Suprapubic skin (tissue), 4 donors: ENCODE measurements around the gene CYTH3. TPM values are rescaled to one million over a fixed set of nuclear protein-coding genes. Genes with fewer than 3 reads are reported as not detected.

Source experiments
- DNase-seq, 2 donors: peaks; one replicate each; pipeline ENCODE4 v3.0.0-alpha.2; 2019; ENCODE audit warnings: low spot score in 2 of 2
- H3K27ac ChIP-seq: fragments of 200-600 bp; sonication (generic); one replicate; pipeline ENCODE4 v1.5.1; 2019
- H3K27me3 ChIP-seq: fragments of 200-600 bp; sonication (generic); one replicate; pipeline ENCODE4 v1.5.1; 2019
- H3K36me3 ChIP-seq: fragments of 200-600 bp; sonication (generic); one replicate; pipeline ENCODE4 v1.5.1; 2019
- H3K4me1 ChIP-seq: fragments of 200-600 bp; sonication (generic); one replicate; pipeline ENCODE4 v1.5.1; 2019
- H3K4me3 ChIP-seq: fragments of 200-600 bp; sonication (generic); one replicate; pipeline ENCODE4 v1.5.1; 2019; ENCODE audit warnings: mild to moderate bottlenecking
- H3K9me3 ChIP-seq: fragments of 200-600 bp; sonication (generic); one replicate; pipeline ENCODE4 v1.5.1; 2019
- EP300 ChIP-seq: sonication (generic); formaldehyde crosslinking; IDR thresholded peaks from one replicate; pipeline ENCODE4 v1.6.1; 2017; ENCODE audit warnings: antibody characterized with exemption
- POLR2A ChIP-seq, 2 donors: fragments of 450-650 bp; IDR thresholded peaks; one replicate each; pipeline ENCODE4 v1.6.1; 2017; ENCODE audit warnings: antibody characterized with exemption in 2 of 2, mild to moderate bottlenecking in 2 of 2, moderate library complexity in 2 of 2
- POLR2AphosphoS5 ChIP-seq, 3 donors: sonication (generic); formaldehyde crosslinking; IDR thresholded peaks; one replicate each; pipeline ENCODE4 v1.6.1; 2017; ENCODE audit warnings: antibody characterized with exemption in 3 of 3
- WGBS: methylation state at CpG from one replicate; pipeline ENCODE4 v1.1.5; 2018; 5-methylcytosine and 5-hydroxymethylcytosine counted together
- total RNA-seq, 4 donors: library from RNA; depleted of rRNA; stranded (reverse); fragments of >200 nt; gene quantifications; one replicate each; pipeline ENCODE4 v1.1.0, GENCODE V29; 2016
- TF ChIP-seq, protein P1 (sequence below), 2 donors: fragments of 200-600 bp in 1 of 2; fragments of 450-650 bp in 1 of 2; sonication (generic) in 1 of 2; IDR thresholded peaks; one replicate each; pipeline ENCODE4 v1.5.1; 2016 to 2019; ENCODE audit warnings: antibody characterized with exemption in 2 of 2, mild to moderate bottlenecking in 1 of 2, moderate library complexity in 1 of 2

CYTH3 gene
- total RNA-seq, 4 donors from 2014 or later, result 29.8 to 55.7 (median 46.8) TPM

DNA sequence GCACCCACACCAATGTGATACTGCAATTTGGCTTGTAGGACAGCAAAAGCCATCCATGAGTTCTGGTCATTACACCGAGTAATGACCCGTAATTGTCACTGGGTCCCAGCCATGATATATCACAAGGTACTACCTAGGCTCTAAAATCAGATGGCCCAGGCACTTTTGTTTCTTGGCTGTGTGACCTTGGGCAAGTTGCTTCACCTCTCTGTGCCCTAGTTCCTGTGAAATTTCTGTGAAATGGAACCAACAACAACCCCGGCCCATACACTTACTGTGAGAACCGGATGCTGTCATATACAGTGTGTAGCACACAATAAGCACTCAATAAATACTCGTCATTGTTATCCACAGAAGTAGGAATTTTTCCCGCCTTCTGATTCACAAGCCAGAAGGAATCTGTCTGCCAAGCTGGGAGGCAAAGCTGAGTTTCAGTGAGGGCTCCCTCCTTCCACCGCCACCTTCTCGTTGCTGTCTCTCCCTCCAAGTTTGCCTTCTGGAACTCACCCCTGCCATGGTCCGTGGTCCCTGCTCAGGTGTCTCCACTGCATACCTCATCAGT is 6.4 kb upstream of the CYTH3 start:
- H3K27ac ChIP-seq, result no peak overlapping the region
- H3K27me3 ChIP-seq, result no peaks in the 10 kb centered on the region
- H3K9me3 ChIP-seq, result no peaks in the 10 kb centered on the region
- WGBS, result 94% methylated on average over 9 of the region's 9 CpGs
- peaks cover 8% of the 10 kb centered on the region for H3K4me1 ChIP-seq
- H3K36me3 ChIP-seq, result no peaks in the 10 kb centered on the region
- TF ChIP-seq POLR2AphosphoS5 (IDR thresholded peaks at IDR 0.05) (no peak), POLR2A (IDR thresholded peaks at IDR 0.05) (no peak), EP300 (no peak)
- TF ChIP-seq, protein P1, sequence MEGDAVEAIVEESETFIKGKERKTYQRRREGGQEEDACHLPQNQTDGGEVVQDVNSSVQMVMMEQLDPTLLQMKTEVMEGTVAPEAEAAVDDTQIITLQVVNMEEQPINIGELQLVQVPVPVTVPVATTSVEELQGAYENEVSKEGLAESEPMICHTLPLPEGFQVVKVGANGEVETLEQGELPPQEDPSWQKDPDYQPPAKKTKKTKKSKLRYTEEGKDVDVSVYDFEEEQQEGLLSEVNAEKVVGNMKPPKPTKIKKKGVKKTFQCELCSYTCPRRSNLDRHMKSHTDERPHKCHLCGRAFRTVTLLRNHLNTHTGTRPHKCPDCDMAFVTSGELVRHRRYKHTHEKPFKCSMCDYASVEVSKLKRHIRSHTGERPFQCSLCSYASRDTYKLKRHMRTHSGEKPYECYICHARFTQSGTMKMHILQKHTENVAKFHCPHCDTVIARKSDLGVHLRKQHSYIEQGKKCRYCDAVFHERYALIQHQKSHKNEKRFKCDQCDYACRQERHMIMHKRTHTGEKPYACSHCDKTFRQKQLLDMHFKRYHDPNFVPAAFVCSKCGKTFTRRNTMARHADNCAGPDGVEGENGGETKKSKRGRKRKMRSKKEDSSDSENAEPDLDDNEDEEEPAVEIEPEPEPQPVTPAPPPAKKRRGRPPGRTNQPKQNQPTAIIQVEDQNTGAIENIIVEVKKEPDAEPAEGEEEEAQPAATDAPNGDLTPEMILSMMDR (IDR thresholded peaks at IDR 0.05), result no peak
- H3K4me3 ChIP-seq, result no peak overlapping the region
- peak in 1 of 2 donors; percentile 37 for DNase-seq

DNA sequence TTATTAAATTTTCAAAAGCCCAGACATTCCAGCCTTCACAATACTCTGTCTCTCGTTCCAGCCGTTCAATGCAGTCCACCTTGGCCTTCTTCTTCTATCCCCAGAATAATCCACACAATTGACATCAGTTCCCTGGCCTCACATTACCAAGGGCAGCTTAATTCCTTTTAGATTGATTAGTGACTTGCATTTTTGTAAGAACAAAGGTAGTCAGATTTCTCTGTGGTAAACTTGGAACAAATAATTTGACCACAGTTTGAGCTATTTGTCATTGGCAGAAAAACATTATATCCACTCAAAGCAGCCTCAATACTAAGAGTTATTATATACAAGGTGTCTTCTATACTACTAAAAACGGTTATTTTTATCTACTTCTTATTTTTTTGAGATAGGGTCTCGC is 5.1 kb upstream of the CYTH3 start:
- Histone ChIP-seq H3K27ac (no peak overlapping the region), H3K9me3 (no peaks in the 10 kb centered on the region), H3K36me3 (no peaks in the 10 kb centered on the region), H3K4me3 (no peak overlapping the region), H3K4me1 (peaks cover 10% of the 10 kb centered on the region), H3K27me3 (no peaks in the 10 kb centered on the region)
- DNase-seq, result no peak
- 93% methylated on average over 4 of the region's 4 CpGs for WGBS
- TF ChIP-seq POLR2A (IDR thresholded peaks at IDR 0.05), result no peak
- no peak for TF ChIP-seq POLR2AphosphoS5 (IDR thresholded peaks at IDR 0.05)
- no peak for TF ChIP-seq EP300
- TF ChIP-seq, protein P1 (IDR thresholded peaks at IDR 0.05), result no peak

DNA sequence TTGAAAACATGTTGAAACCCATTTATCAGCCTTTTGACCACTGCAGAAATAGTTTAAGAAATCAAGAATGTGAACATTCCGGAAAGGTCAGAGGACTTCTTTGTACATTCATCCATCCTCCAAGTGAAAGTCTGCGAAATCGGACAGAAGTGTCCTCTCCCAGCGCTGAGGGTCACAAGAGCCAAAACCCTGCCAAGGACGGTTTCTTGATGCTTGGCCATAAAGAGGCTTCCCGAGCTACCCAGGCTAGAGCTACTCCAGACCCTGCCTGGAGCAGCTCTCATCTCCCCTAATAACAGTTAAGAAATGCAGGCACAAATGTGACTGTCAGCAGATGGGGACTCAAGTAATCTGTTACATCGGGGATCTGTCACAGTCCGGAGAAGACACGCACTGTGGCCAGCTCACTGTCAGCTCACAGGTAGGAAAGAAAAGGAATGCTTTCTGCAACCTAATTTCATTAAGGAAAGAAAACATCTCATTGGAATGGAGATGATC is 4.5 kb upstream of the CYTH3 start:
- 77% methylated on average over 9 of the region's 9 CpGs for WGBS
- Histone ChIP-seq H3K4me3 (no peak overlapping the region), H3K4me1 (peaks cover 8% of the 10 kb centered on the region), H3K27me3 (no peaks in the 10 kb centered on the region), H3K36me3 (no peaks in the 10 kb centered on the region), H3K27ac (no peak overlapping the region), H3K9me3 (no peaks in the 10 kb centered on the region)
- TF ChIP-seq POLR2AphosphoS5 (IDR thresholded peaks at IDR 0.05), result no peak
- TF ChIP-seq EP300, result no peak
- TF ChIP-seq POLR2A (IDR thresholded peaks at IDR 0.05), result no peak
- TF ChIP-seq, protein P1 (IDR thresholded peaks at IDR 0.05), result no peak
- DNase-seq, result peak in 1 of 2 donors; percentile 53

DNA sequence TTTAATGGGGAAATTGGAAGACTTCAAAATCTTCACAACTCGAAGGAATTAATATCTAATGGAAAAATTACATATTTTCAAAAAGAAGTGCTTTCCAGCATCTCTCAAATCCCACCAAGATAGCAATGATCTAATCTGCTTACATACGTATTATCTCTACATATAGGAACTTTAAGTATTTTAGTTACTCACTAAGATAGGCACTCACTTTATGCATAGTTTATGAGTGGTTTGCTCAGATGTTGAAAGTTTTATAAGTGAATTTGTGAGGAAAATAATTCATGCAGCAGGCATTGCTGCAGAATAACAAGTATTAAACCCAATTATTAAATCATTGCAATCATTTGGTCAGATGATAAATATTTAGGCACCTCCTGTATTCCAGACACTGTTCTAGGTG is 2.3 kb upstream of the CYTH3 start:
- Histone ChIP-seq H3K36me3 (no peaks in the 10 kb centered on the region), H3K4me1 (peaks cover 24% of the 10 kb centered on the region), H3K9me3 (no peaks in the 10 kb centered on the region), H3K4me3 (no peak overlapping the region), H3K27ac (no peak overlapping the region), H3K27me3 (no peaks in the 10 kb centered on the region)
- WGBS, result 78% methylated on average over 2 of the region's 2 CpGs
- DNase-seq, result no peak
- TF ChIP-seq, protein P1 (IDR thresholded peaks at IDR 0.05), result no peak
- TF ChIP-seq EP300 (no peak), POLR2AphosphoS5 (IDR thresholded peaks at IDR 0.05) (no peak), POLR2A (IDR thresholded peaks at IDR 0.05) (no peak)

DNA sequence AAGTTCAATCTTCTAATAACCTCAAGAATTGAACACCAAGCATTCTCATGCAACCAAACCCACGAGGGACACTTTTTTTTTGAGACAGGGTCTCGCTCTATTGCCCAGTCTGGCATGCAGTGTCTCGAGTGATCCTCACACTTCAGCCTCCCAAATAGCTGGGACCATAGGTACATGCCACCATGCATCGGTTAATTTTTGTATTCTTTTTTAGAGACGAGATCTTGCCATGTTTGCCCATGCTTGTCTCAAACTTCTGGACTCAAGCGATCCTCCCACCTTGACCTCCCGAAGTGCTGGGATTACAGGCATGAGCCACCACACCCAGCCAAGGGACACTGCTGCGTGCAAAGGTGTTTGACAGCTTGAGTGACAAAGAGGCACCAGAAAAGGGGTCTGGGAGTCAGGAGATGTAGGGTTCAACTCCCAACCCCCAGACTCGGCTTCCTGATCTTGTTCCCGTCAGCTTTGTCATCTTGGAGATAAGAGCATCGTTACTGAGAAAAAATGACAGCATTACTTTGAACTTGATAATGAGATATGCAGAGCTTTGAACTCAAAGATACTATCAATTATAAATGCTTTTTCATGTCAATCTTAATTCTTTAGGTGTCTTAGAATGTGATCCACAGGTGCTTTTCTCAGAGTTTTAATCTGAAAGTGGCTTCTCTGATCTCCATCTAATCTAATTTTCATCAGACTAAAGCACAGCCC is 1.6 kb upstream of the CYTH3 start:
- Histone ChIP-seq H3K27me3 (no peaks in the 10 kb centered on the region), H3K9me3 (no peaks in the 10 kb centered on the region), H3K27ac (no peak overlapping the region), H3K4me1 (peaks cover 31% of the 10 kb centered on the region), H3K36me3 (no peaks in the 10 kb centered on the region), H3K4me3 (no peak overlapping the region)
- WGBS, result 89% methylated on average over 11 of the region's 11 CpGs
- DNase-seq, result peak in 1 of 2 donors; percentile 48
- TF ChIP-seq POLR2A (IDR thresholded peaks at IDR 0.05), result no peak
- TF ChIP-seq POLR2AphosphoS5 (IDR thresholded peaks at IDR 0.05), result no peak
- TF ChIP-seq, protein P1 (IDR thresholded peaks at IDR 0.05), result no peak
- TF ChIP-seq EP300, result no peak
